ENCODE data around the gene DBX1. TPM values are rescaled to one million over a fixed set of nuclear protein-coding genes. Genes with fewer than 3 reads are reported as not detected.

The DBX1 gene
- total RNA-seq, 4 donors from 2014 or later: not detected

GRCh38 chr11:20156876-20157613 lies 3.2 kb downstream of the DBX1 start:
- 4% methylated on average over 18 of the region's 45 CpGs for WGBS
- no peak for TF ChIP-seq POLR2A (IDR thresholded peaks at IDR 0.05; ENCODE audit: low read depth)
- TF ChIP-seq EP300 (IDR thresholded peaks at IDR 0.05): no peak
- TF ChIP-seq CTCF (IDR thresholded peaks at IDR 0.05): no peak
- TF ChIP-seq POLR2AphosphoS5 (IDR thresholded peaks at IDR 0.05): no peak
- no peak overlapping the region for H3K27ac ChIP-seq (replicated peaks in 1 of 4)
- intact Hi-C loops (cut with DNase I): no loop called here
- H3K4me3 ChIP-seq: peak overlapping the region; percentile 7 to 43 (median 32)
- H3K4me1 ChIP-seq: peaks cover 14 to 25% (median 20%) of the 10 kb centered on the region in 4 donors
- H3K27me3 ChIP-seq: peaks cover 8 to 91% (median 67%) of the 10 kb centered on the region in 4 donors
- no peaks in the 10 kb centered on the region for H3K36me3 ChIP-seq
- no peak for DNase-seq (ENCODE audit: extremely low spot score)
- H3K9me3 ChIP-seq: no peaks in the 10 kb centered on the region

DNA sequence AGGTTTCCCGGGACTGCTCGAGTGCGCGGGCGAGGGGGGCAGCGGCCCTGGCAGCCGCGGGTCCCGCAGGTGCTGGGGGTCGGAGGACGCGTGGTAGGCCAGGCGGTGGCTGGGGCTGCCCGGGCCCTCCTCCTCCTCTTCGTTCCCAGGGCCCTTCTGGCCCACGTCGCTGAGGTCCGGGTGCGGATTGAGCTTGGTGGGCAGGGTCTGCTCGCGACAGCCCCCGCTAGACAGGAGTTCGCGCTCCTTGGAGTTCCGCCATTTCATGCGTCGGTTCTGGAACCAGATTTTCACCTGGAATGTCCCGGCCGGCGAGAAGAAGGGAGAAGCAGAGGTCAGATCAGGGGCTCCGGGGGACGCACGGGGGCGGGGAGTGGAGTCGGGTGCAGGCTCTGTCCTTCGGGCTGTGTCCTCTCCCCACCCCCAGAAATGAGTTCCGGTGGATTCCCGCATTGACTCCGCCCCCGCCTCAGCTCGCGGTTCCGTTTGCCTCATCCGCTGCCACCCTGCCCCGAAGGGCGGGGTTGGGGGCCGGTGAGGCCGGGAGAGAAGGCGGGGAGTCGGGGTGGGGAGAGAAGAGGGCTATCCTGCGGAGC lies 3.9 kb downstream of the DBX1 start:
- Histone ChIP-seq H3K9me3 (no peaks in the 10 kb centered on the region), H3K4me1 (peaks cover 14 to 25% (median 19%) of the 10 kb centered on the region in 4 donors), H3K36me3 (no peaks in the 10 kb centered on the region), H3K27me3 (peaks cover 8 to 84% (median 61%) of the 10 kb centered on the region in 4 donors), H3K4me3 (peak overlapping the region; percentile 7 to 43 (median 32)), H3K27ac (replicated peaks in 1 of 4) (no peak overlapping the region)
- intact Hi-C loops (cut with DNase I): no loop called here
- TF ChIP-seq POLR2A (IDR thresholded peaks at IDR 0.05; ENCODE audit: low read depth): no peak
- no peak for DNase-seq (ENCODE audit: extremely low spot score)
- WGBS: 5% methylated on average over 22 of the region's 51 CpGs

DNA sequence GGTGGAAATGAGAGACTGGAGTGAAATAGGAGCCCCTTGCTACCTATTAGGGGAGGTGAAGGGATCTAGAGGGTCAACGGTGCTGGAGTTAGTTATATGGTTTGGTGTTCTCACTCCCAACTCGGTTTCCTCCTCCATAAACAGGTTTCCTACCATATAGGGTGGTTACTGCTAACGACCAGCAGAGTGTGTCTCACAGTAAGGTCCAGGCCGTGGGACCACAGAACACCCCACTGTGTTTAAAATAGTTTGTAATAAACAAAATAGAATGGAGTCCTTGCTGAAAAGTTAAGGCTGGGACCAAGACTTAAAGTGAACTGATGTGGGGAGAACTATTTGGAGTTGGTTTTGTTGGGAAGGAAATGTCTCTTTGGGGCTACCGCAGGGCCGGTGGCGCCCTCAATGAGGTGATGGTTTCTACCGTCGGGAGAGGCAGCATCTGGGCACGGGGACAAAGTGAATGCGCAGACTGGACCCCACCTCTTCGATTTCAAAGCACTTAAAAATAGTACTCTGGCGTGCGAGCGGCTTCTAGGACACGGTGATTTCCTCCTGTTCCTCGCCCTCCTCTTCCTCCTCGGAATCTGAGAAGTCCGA lies 4.5 kb downstream of the DBX1 start:
- TF ChIP-seq POLR2A (IDR thresholded peaks at IDR 0.05; ENCODE audit: low read depth) (no peak), CTCF (IDR thresholded peaks at IDR 0.05) (no peak), POLR2AphosphoS5 (IDR thresholded peaks at IDR 0.05) (no peak), EP300 (IDR thresholded peaks at IDR 0.05) (no peak)
- H3K27me3 ChIP-seq: peaks cover 8 to 78% (median 55%) of the 10 kb centered on the region in 4 donors

GRCh38 chr11:20154381-20154780 lies 5.9 kb downstream of the DBX1 start:
- Histone ChIP-seq H3K27me3 (peaks cover 8 to 70% (median 42%) of the 10 kb centered on the region in 4 donors), H3K4me1 (peaks cover 14 to 19% (median 15%) of the 10 kb centered on the region in 4 donors), H3K9me3 (no peaks in the 10 kb centered on the region), H3K4me3 (no peak overlapping the region), H3K27ac (replicated peaks in 1 of 4) (no peak overlapping the region), H3K36me3 (no peaks in the 10 kb centered on the region)
- intact Hi-C loops (cut with DNase I): no loop called here
- 87% methylated on average over 1 of the region's 1 CpG for WGBS
- no peak for DNase-seq (ENCODE audit: extremely low spot score)
- no peak for TF ChIP-seq POLR2AphosphoS5 (IDR thresholded peaks at IDR 0.05)
- TF ChIP-seq POLR2A (IDR thresholded peaks at IDR 0.05; ENCODE audit: low read depth): no peak
- TF ChIP-seq CTCF (IDR thresholded peaks at IDR 0.05): no peak
- no peak for TF ChIP-seq EP300 (IDR thresholded peaks at IDR 0.05)

More for the DNA sequence above, 4.5 kb downstream of the DBX1 start:
- 14% methylated on average over 18 of the region's 19 CpGs for WGBS
- no peak for DNase-seq (ENCODE audit: extremely low spot score)
- H3K4me1 ChIP-seq: peaks cover 14 to 20% (median 17%) of the 10 kb centered on the region in 4 donors
- no peak overlapping the region for H3K27ac ChIP-seq (replicated peaks in 1 of 4)
- intact Hi-C loops (cut with DNase I): no loop called here
- no peaks in the 10 kb centered on the region for H3K9me3 ChIP-seq
- H3K36me3 ChIP-seq: no peaks in the 10 kb centered on the region
- peak overlapping the region in 3 of 4 donors; percentile 7 to 32 (median 32) for H3K4me3 ChIP-seq

DNA sequence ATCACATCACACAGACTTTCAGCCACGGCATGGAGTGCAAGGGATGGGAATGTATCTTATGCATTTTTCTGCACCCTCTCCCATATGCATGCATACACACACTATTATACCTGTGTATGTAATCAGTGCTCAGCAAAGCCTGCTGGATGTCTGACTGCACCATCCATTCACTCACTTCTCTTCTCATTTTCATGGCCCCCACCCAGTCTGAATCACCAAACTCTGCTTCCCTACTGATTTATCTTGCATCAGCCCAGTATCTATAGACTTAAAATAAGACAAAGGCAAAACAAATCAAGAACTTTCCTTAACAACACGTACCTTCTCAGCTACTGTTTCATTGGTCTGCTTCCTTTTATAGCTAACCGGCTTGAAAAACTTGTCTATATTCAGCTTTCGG lies 21.6 kb downstream of the DBX1 start:
- intact Hi-C loops (cut with DNase I): no loop called here
- TF ChIP-seq EP300 (IDR thresholded peaks at IDR 0.05) (no peak), CTCF (IDR thresholded peaks at IDR 0.05) (no peak), POLR2A (IDR thresholded peaks at IDR 0.05; ENCODE audit: low read depth) (no peak), POLR2AphosphoS5 (IDR thresholded peaks at IDR 0.05) (no peak)
- H3K9me3 ChIP-seq: no peaks in the 10 kb centered on the region
- H3K4me3 ChIP-seq: no peak overlapping the region
- no peaks in the 10 kb centered on the region for H3K27me3 ChIP-seq
- H3K4me1 ChIP-seq: no peaks in the 10 kb centered on the region
- H3K36me3 ChIP-seq: no peaks in the 10 kb centered on the region
- WGBS: 81% methylated on average over 4 of the region's 4 CpGs
- DNase-seq (ENCODE audit: extremely low spot score): no peak
- H3K27ac ChIP-seq (replicated peaks in 1 of 4): no peak overlapping the region

Measured in esophagus muscularis mucosa (tissue), 4 donors.